ENCODE measurements around the gene NLRC5. TPM values are rescaled to one million over a fixed set of nuclear protein-coding genes. Genes with fewer than 3 reads are reported as not detected.

The NLRC5 gene
- total RNA-seq, 1 donor from 2014 or later, result 4.5 TPM

GRCh38 chr16:57016831-57017230, 27.5 kb downstream of the NLRC5 start:
- no peak overlapping the region for H3K4me3 ChIP-seq (ENCODE audit: low read depth, low read length)
- no peak for DNase-seq (ENCODE audit: low read depth)
- no peak for TF ChIP-seq CTCF (conservative IDR thresholded peaks at IDR 0.05; ENCODE audit: low read depth, low read length)

- DNase-seq (ENCODE audit: low read depth), result no peak
- H3K4me3 ChIP-seq (ENCODE audit: low read depth, low read length), result no peak overlapping the region
- no peak for TF ChIP-seq CTCF (conservative IDR thresholded peaks at IDR 0.05; ENCODE audit: low read depth, low read length)
Measured at GRCh38 chr16:57017251-57017650, 27.9 kb downstream of the NLRC5 start.

GRCh38 chr16:57019746-57020145, 30.4 kb downstream of the NLRC5 start:
- no peak overlapping the region for H3K4me3 ChIP-seq (ENCODE audit: low read depth, low read length)
- no peak for DNase-seq (ENCODE audit: low read depth)
- no peak for TF ChIP-seq CTCF (conservative IDR thresholded peaks at IDR 0.05; ENCODE audit: low read depth, low read length)

- H3K4me3 ChIP-seq (ENCODE audit: low read depth, low read length), result no peak overlapping the region
Measured at GRCh38 chr16:57020651-57021050, 31.3 kb downstream of the NLRC5 start.

GRCh38 chr16:57021757-57022156, 32.4 kb downstream of the NLRC5 start:
- TF ChIP-seq CTCF (conservative IDR thresholded peaks at IDR 0.05; ENCODE audit: low read depth, low read length), result no peak
- no peak overlapping the region for H3K4me3 ChIP-seq (ENCODE audit: low read depth, low read length)
- no peak for DNase-seq (ENCODE audit: low read depth)

More at GRCh38 chr16:57020651-57021050, 31.3 kb downstream of the NLRC5 start:
- no peak for DNase-seq (ENCODE audit: low read depth)
- no peak for TF ChIP-seq CTCF (conservative IDR thresholded peaks at IDR 0.05; ENCODE audit: low read depth, low read length)

- DNase-seq (ENCODE audit: low read depth), result no peak
- no peak for TF ChIP-seq CTCF (conservative IDR thresholded peaks at IDR 0.05; ENCODE audit: low read depth, low read length)
- no peak overlapping the region for H3K4me3 ChIP-seq (ENCODE audit: low read depth, low read length)
Measured at GRCh38 chr16:57022445-57022844, 33.1 kb downstream of the NLRC5 start.

DNA sequence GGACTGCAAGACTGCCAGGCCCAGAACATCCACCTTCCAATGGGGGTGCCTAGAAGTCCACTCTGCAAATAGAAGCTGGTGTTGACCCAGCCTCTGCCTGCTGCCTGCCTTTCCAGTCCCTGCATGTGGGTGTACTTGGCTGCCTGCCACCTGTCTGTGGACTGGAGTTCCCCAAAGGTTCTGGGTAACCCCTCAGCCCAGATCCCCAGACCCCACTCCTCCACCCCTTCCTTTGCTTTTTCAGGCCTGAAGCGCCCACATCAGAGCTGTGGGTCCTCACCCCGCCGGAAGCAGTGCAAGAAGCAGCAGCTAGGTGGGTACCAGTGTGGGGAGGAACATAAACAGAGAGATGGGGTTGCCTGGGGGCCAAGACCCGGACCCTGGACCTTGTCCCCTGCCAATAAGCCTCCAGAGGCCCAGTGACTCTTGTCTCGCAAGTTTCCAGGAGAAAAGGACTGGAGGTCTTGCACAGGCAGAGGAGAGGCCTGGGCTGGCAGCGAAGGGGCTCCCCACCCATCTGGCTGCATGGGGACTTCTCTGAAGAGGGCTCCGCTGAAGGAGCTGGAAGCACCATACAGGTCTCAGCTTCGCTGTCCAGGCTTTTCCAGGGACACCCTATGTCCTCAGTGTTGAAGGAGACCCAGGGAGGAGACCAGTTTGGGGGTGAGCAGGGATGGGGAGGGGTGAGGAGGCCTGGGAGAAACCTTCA, 34.3 kb downstream of the NLRC5 start:
- DNase-seq (ENCODE audit: low read depth), result no peak
- no peak overlapping the region for H3K4me3 ChIP-seq (ENCODE audit: low read depth, low read length)
- no peak for TF ChIP-seq CTCF (conservative IDR thresholded peaks at IDR 0.05; ENCODE audit: low read depth, low read length)
